Adrenal gland (tissue), 12 donors: ENCODE data around the gene SLC31A2. TPM values are rescaled to one million over a fixed set of nuclear protein-coding genes. Genes with fewer than 3 reads are reported as not detected.

Experiments used
- DNase-seq, 7 donors: peaks; one replicate each; pipeline ENCODE4 v3.0.0-alpha.2; 2019 to 2020
- H3K27ac ChIP-seq, 5 donors: fragments of 200-600 bp; sonication (generic) in 4 of 5; 1 replicate in 3 of 5; 2 replicates in 2 of 5; pipeline versions ENCODE4 v1.5.1 to v1.8.0; 2016 to 2020; ENCODE audit warnings: mild to moderate bottlenecking in 1 of 5
- H3K27me3 ChIP-seq: fragments of 200-600 bp; 2 replicates; pipeline ENCODE4 v1.8.0; 2021
- H3K36me3 ChIP-seq, 2 donors: fragments of 200-600 bp; replicated peaks in 1 of 2; 1 replicate in 1 of 2; 2 replicates in 1 of 2; pipeline versions ENCODE4 v1.5.1 to v1.8.0; 2018 to 2022
- H3K4me1 ChIP-seq, 2 donors: fragments of 200-600 bp; replicated peaks in 1 of 2; 1 replicate in 1 of 2; 2 replicates in 1 of 2; pipeline versions ENCODE4 v1.5.1 to v1.8.0; 2018 to 2021
- H3K4me3 ChIP-seq, 4 donors: fragments of 200-600 bp; sonication (generic) in 3 of 4; one replicate each; pipeline ENCODE4 v1.5.1; 2016 to 2018
- H3K9me3 ChIP-seq, 3 donors: fragments of 200-600 bp; sonication (generic) in 1 of 3; replicated peaks in 1 of 3; 1 replicate in 2 of 3; 2 replicates in 1 of 3; pipeline versions ENCODE4 v1.5.1 to v1.8.0; 2016 to 2021
- CTCF ChIP-seq, 6 experiments: fragments of 450-650 bp in 4 of 6; fragments of 200-600 bp in 2 of 6; sonication (generic) in 1 of 6; IDR thresholded peaks; 1 replicate in 5 of 6; 2 replicates in 1 of 6; pipeline versions ENCODE4 v1.5.1 to v1.8.0; 2016 to 2021; ENCODE audit warnings: antibody characterized with exemption in 6 of 6, mild to moderate bottlenecking in 2 of 6, moderate library complexity in 1 of 6
- POLR2A ChIP-seq, 2 donors: fragments of 450-650 bp; IDR thresholded peaks; one replicate each; pipeline ENCODE4 v1.6.1; 2017; ENCODE audit warnings: antibody characterized with exemption in 2 of 2, mild to moderate bottlenecking in 2 of 2, moderate library complexity in 1 of 2
- WGBS, 4 donors: extraction: QIAGEN DNeasy Blood & Tissue Kit in 2 of 4; methylation state at CpG; one replicate each; pipeline versions ENCODE4 v1.1.5 to v1.1.7; 2013 to 2017; 5-methylcytosine and 5-hydroxymethylcytosine counted together
- intact Hi-C, 2 donors: fragments of 100-400 bp; cut with DNase I; formaldehyde crosslinking; loops; one replicate each; pipeline versions ENCODE4 v1.14.1 to v1.15.0; 2022 to 2023
- polyA plus RNA-seq, 3 donors: library from polyadenylated mRNA; stranded (reverse); fragments of 200-250 nt in 2 of 3; fragments of 350-450 nt in 1 of 3; fragmentation: Illumina TruSeq in 1 of 3; extraction: RNeasy Lipid Tissue Mini Kit (QIAGEN cat#74804) in 1 of 3; gene quantifications; one replicate each; pipeline ENCODE4 v1.2.3, GENCODE V29; 2013 to 2014
- total RNA-seq, 9 donors: library from RNA; depleted of rRNA in 4 of 9; stranded (reverse); fragments of >200 nt in 4 of 9; fragments of 120-200 nt in 1 of 9; fragmentation: NEBNext Ultra II Directional in 1 of 9; extraction: Animal tissue kit (Norgen Biotek cat#: 25700) in 1 of 9; gene quantifications; one replicate each; pipeline versions ENCODE4 v1.1.0 to v1.2.4, GENCODE V29; 2013 to 2023
- donor health status: healthy with polysubstance abuse.
- donor health status: Bipolar disorder and iron deficiency.
- donor health status: DM: yes; HTN: yes; CAD: no.
- donor health status: DM: no; HTN: no; CAD: no.
- donor health status: DM: no; HTN: no; CAD: no.
- donor health status: DM: yes; HTN: yes; CAD: no.

The SLC31A2 gene
- total and polyA plus RNA-seq, 12 donors: 9.1 to 50.8 (median 20.9) TPM

- Histone ChIP-seq H3K9me3 (no peaks in the 10 kb centered on the region), H3K4me3 (no peak overlapping the region), H3K27ac (no peak overlapping the region), H3K36me3 (peaks cover 0 to 82% of the 10 kb centered on the region in 2 donors), H3K27me3 (no peaks in the 10 kb centered on the region), H3K4me1 (no peaks in the 10 kb centered on the region)
- 88 to 99% (median 92%) methylated on average over 6 of the region's 6 CpGs for WGBS, 4 donors
- TF ChIP-seq CTCF (IDR thresholded peaks at IDR 0.05): no peak
- TF ChIP-seq POLR2A (IDR thresholded peaks at IDR 0.05): no peak
- no peak for DNase-seq
- intact Hi-C loops: no loop called here
These were observed 26.0 kb downstream of the SLC31A2 start for GRCh38 chr9:113176803-113177202.

- H3K36me3 ChIP-seq: peaks cover 0 to 82% of the 10 kb centered on the region in 2 donors
- H3K27ac ChIP-seq: no peak overlapping the region
- no peak for DNase-seq
- H3K4me1 ChIP-seq: no peaks in the 10 kb centered on the region
- 91 to 92% (median 92%) methylated on average over 2 of the region's 2 CpGs for whole genome bisulfite sequencing, 4 donors
- TF ChIP-seq CTCF (IDR thresholded peaks at IDR 0.05) (no peak), POLR2A (IDR thresholded peaks at IDR 0.05) (no peak)
- no peaks in the 10 kb centered on the region for H3K9me3 ChIP-seq
- intact Hi-C loops: no loop called here
- H3K4me3 ChIP-seq: no peak overlapping the region
- H3K27me3 ChIP-seq: no peaks in the 10 kb centered on the region
These were observed 26.4 kb downstream of the SLC31A2 start for GRCh38 chr9:113177251-113177650.

- no peaks in the 10 kb centered on the region for H3K27me3 ChIP-seq
- TF ChIP-seq POLR2A (IDR thresholded peaks at IDR 0.05) (no peak), CTCF (IDR thresholded peaks at IDR 0.05) (no peak)
- intact Hi-C loops: no loop called here
- no peak for DNase-seq
- H3K27ac ChIP-seq: no peak overlapping the region
- H3K4me1 ChIP-seq: no peaks in the 10 kb centered on the region
- H3K4me3 ChIP-seq: no peak overlapping the region
- peaks cover 0 to 82% of the 10 kb centered on the region in 2 donors for H3K36me3 ChIP-seq
- 38 to 92% (median 88%) methylated on average over 1 of the region's 1 CpG for WGBS, 4 donors
- no peaks in the 10 kb centered on the region for H3K9me3 ChIP-seq
These were observed 27.3 kb downstream of the SLC31A2 start for GRCh38 chr9:113178087-113178486.

GRCh38 chr9:113179839-113180238 is 29.0 kb downstream of the SLC31A2 start:
- Histone ChIP-seq H3K36me3 (peaks cover 0 to 85% of the 10 kb centered on the region in 2 donors), H3K4me3 (no peak overlapping the region), H3K27ac (no peak overlapping the region), H3K27me3 (no peaks in the 10 kb centered on the region), H3K4me1 (no peaks in the 10 kb centered on the region), H3K9me3 (no peaks in the 10 kb centered on the region)
- WGBS, 4 donors: 71 to 95% (median 91%) methylated on average over 1 of the region's 1 CpG
- DNase-seq: no peak
- intact Hi-C loops: no loop called here
- TF ChIP-seq CTCF (IDR thresholded peaks at IDR 0.05) (no peak), POLR2A (IDR thresholded peaks at IDR 0.05) (no peak)
